Stimulated activated memory B cell treated with anti-CD40 and anti-IgM and Interleukin-4, amounts not matched to agents 10 μg/mL and 1 μg/mL and 100 μg/mL, for 72 hours (primary cell): ENCODE measurements around the gene CAVIN2.

Source experiments
- ATAC-seq: fragments of 150-1000 bp; cut with Tn5 transposase; 2 replicates; pipeline ENCODE4 v1.10.0; 2021
- H3K27ac Mint-ChIP-seq: one replicate; pipeline ENCODE4 v1.8.0; 2022; ENCODE audit warnings: mild to moderate bottlenecking, mixed read lengths
- H3K27me3 Mint-ChIP-seq: one replicate; pipeline ENCODE4 v1.8.0; 2022; ENCODE audit warnings: mixed read lengths
- H3K36me3 Mint-ChIP-seq: one replicate; pipeline ENCODE4 v1.8.0; 2022; ENCODE audit warnings: mixed read lengths
- H3K4me1 Mint-ChIP-seq: one replicate; pipeline ENCODE4 v1.8.0; 2022; ENCODE audit warnings: mixed read lengths
- H3K4me3 Mint-ChIP-seq: one replicate; pipeline ENCODE4 v1.8.0; 2022; ENCODE audit warnings: mild to moderate bottlenecking, moderate library complexity, mixed read lengths
- H3K9me3 Mint-ChIP-seq: one replicate; pipeline ENCODE4 v1.8.0; 2022; ENCODE audit warnings: mixed read lengths

The CAVIN2 gene

DNA sequence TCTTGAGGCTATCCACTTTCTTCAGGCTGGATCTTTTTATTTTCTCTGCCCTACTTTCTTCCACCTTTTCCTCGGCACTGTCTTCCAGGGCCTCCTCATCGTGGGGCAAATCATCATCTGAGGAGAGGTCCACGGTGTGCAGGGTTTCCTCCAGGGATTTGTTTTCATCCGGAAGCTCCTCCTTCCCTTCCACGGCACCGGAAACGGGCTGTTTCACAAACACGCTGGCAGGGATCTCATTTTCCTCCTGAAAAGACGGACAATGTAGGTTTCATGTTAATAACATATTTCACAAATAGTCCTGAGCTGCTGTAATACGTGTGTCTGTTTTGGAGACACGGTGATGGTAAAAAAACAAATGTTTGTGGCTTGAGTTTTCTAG, 10.4 kb downstream of the CAVIN2 start:
- Mint-ChIP-seq H3K27ac (no peak overlapping the region), H3K9me3 (no peaks in the 10 kb centered on the region), H3K4me1 (peaks cover 8% of the 10 kb centered on the region), H3K4me3 (no peak overlapping the region), H3K36me3 (no peaks in the 10 kb centered on the region), H3K27me3 (peaks cover 15% of the 10 kb centered on the region)
- no peak for ATAC-seq

GRCh38 chr2:191835539-191836350, 11.1 kb downstream of the CAVIN2 start:
- no peaks in the 10 kb centered on the region for H3K36me3 Mint-ChIP-seq
- peaks cover 15% of the 10 kb centered on the region for H3K27me3 Mint-ChIP-seq
- H3K27ac Mint-ChIP-seq = no peak overlapping the region
- H3K4me3 Mint-ChIP-seq = no peak overlapping the region
- H3K9me3 Mint-ChIP-seq = no peaks in the 10 kb centered on the region
- H3K4me1 Mint-ChIP-seq = peaks cover 8% of the 10 kb centered on the region
- ATAC-seq = no peak

GRCh38 chr2:191835100-191835499, 11.8 kb downstream of the CAVIN2 start:
- H3K27ac Mint-ChIP-seq = no peak overlapping the region
- no peak for ATAC-seq
- H3K9me3 Mint-ChIP-seq = no peaks in the 10 kb centered on the region
- H3K36me3 Mint-ChIP-seq = no peaks in the 10 kb centered on the region
- H3K27me3 Mint-ChIP-seq = peaks cover 15% of the 10 kb centered on the region
- H3K4me1 Mint-ChIP-seq = peaks cover 8% of the 10 kb centered on the region
- no peak overlapping the region for H3K4me3 Mint-ChIP-seq

- H3K4me3 Mint-ChIP-seq = no peak overlapping the region
- H3K27ac Mint-ChIP-seq = no peak overlapping the region
- no peaks in the 10 kb centered on the region for H3K9me3 Mint-ChIP-seq
- peaks cover 8% of the 10 kb centered on the region for H3K4me1 Mint-ChIP-seq
- peaks cover 15% of the 10 kb centered on the region for H3K27me3 Mint-ChIP-seq
- no peaks in the 10 kb centered on the region for H3K36me3 Mint-ChIP-seq
- no peak for ATAC-seq
Observed at GRCh38 chr2:191833356-191833755, 13.5 kb downstream of the CAVIN2 start.

GRCh38 chr2:191832668-191833067, 14.2 kb downstream of the CAVIN2 start:
- no peak overlapping the region for H3K27ac Mint-ChIP-seq
- peaks cover 15% of the 10 kb centered on the region for H3K27me3 Mint-ChIP-seq
- peaks cover 8% of the 10 kb centered on the region for H3K4me1 Mint-ChIP-seq
- no peaks in the 10 kb centered on the region for H3K9me3 Mint-ChIP-seq
- ATAC-seq = no peak
- no peak overlapping the region for H3K4me3 Mint-ChIP-seq
- H3K36me3 Mint-ChIP-seq = no peaks in the 10 kb centered on the region

DNA sequence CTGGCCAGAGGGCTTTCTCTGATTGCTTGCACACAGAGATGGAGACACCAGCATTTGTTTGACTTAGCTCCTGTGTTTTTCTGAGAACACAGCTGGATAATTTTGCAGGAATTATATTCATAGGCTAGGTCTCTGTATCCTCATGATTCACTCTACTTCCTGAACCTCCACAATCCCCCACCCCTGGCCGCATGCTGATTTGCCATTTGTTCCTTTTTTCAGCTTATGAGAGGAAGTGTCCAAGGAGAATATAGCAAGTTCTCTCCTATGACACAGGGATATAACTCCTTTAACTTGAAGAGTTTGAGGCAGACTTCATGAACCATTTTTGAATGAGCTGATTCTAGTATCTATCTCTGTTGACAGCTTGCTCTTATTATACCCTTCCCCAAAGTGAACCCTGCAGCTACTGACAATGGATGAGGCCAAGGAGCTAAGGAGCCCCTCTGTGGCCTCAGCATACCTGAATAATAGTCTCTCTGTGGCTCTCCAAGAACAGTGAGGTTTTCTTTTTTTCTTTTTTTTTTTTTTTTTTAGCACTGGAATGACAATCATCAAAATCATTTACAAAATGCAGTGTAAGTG, 15.4 kb downstream of the CAVIN2 start:
- no peak overlapping the region for H3K4me3 Mint-ChIP-seq
- ATAC-seq = no peak
- no peak overlapping the region for H3K27ac Mint-ChIP-seq
- H3K4me1 Mint-ChIP-seq = no peaks in the 10 kb centered on the region
- no peaks in the 10 kb centered on the region for H3K36me3 Mint-ChIP-seq
- H3K9me3 Mint-ChIP-seq = no peaks in the 10 kb centered on the region
- peaks cover 11% of the 10 kb centered on the region for H3K27me3 Mint-ChIP-seq

GRCh38 chr2:191824398-191824797, 22.5 kb downstream of the CAVIN2 start:
- Mint-ChIP-seq H3K4me1 (no peaks in the 10 kb centered on the region), H3K36me3 (no peaks in the 10 kb centered on the region), H3K4me3 (no peak overlapping the region), H3K27ac (no peak overlapping the region), H3K27me3 (peaks cover 19% of the 10 kb centered on the region), H3K9me3 (no peaks in the 10 kb centered on the region)
- no peak for ATAC-seq

- H3K36me3 Mint-ChIP-seq = no peaks in the 10 kb centered on the region
Observed at GRCh38 chr2:191821078-191821477, 25.8 kb downstream of the CAVIN2 start.

GRCh38 chr2:191818725-191819350, 28.1 kb downstream of the CAVIN2 start:
- Mint-ChIP-seq H3K27me3 (peaks cover 29% of the 10 kb centered on the region), H3K4me1 (no peaks in the 10 kb centered on the region), H3K36me3 (no peaks in the 10 kb centered on the region), H3K27ac (no peak overlapping the region), H3K9me3 (no peaks in the 10 kb centered on the region), H3K4me3 (no peak overlapping the region)
- no peak for ATAC-seq

More at GRCh38 chr2:191821078-191821477, 25.8 kb downstream of the CAVIN2 start:
- no peak overlapping the region for H3K27ac Mint-ChIP-seq
- H3K4me3 Mint-ChIP-seq = no peak overlapping the region
- no peaks in the 10 kb centered on the region for H3K4me1 Mint-ChIP-seq
- H3K9me3 Mint-ChIP-seq = no peaks in the 10 kb centered on the region
- no peak for ATAC-seq
- H3K27me3 Mint-ChIP-seq = peaks cover 29% of the 10 kb centered on the region

DNA sequence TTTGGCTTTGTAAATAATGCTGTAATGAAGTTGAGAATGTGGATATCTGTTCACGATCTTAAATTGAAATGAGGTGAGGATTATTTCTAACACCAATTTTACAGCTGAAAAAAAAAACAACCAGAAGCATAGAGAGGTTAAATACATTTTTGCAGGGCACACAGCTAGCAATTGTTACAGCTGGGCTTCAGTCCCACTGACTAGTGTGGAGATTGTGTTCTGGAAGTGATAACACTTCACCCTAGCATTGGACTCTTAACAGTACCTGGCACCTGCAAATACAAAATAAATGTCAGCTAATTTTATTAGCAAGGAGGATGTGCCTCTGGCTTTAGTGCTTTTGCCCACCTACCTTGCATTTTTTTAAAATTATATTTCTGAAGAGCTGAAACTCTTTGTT, 28.8 kb downstream of the CAVIN2 start:
- ATAC-seq = no peak
- no peaks in the 10 kb centered on the region for H3K4me1 Mint-ChIP-seq
- H3K27me3 Mint-ChIP-seq = peaks cover 29% of the 10 kb centered on the region
- H3K4me3 Mint-ChIP-seq = no peak overlapping the region
- H3K36me3 Mint-ChIP-seq = no peaks in the 10 kb centered on the region
- no peaks in the 10 kb centered on the region for H3K9me3 Mint-ChIP-seq
- H3K27ac Mint-ChIP-seq = no peak overlapping the region

GRCh38 chr2:191815010-191815409, 31.9 kb downstream of the CAVIN2 start:
- Mint-ChIP-seq H3K27me3 (peaks cover 15% of the 10 kb centered on the region), H3K9me3 (no peaks in the 10 kb centered on the region), H3K27ac (no peak overlapping the region), H3K36me3 (no peaks in the 10 kb centered on the region), H3K4me3 (no peak overlapping the region), H3K4me1 (no peaks in the 10 kb centered on the region)
- no peak for ATAC-seq

GRCh38 chr2:191813943-191814342, 32.9 kb downstream of the CAVIN2 start:
- no peaks in the 10 kb centered on the region for H3K36me3 Mint-ChIP-seq
- H3K27me3 Mint-ChIP-seq = peaks cover 8% of the 10 kb centered on the region

GRCh38 chr2:191811807-191812602, 34.9 kb downstream of the CAVIN2 start:
- H3K4me3 Mint-ChIP-seq = no peak overlapping the region
- no peaks in the 10 kb centered on the region for H3K9me3 Mint-ChIP-seq
- H3K4me1 Mint-ChIP-seq = no peaks in the 10 kb centered on the region
- no peaks in the 10 kb centered on the region for H3K27me3 Mint-ChIP-seq
- H3K36me3 Mint-ChIP-seq = no peaks in the 10 kb centered on the region
- no peak overlapping the region for H3K27ac Mint-ChIP-seq
- peak; percentile 50 for ATAC-seq

More at GRCh38 chr2:191813943-191814342, 32.9 kb downstream of the CAVIN2 start:
- Mint-ChIP-seq H3K9me3 (no peaks in the 10 kb centered on the region), H3K4me3 (no peak overlapping the region), H3K27ac (no peak overlapping the region), H3K4me1 (no peaks in the 10 kb centered on the region)
- ATAC-seq = no peak

DNA sequence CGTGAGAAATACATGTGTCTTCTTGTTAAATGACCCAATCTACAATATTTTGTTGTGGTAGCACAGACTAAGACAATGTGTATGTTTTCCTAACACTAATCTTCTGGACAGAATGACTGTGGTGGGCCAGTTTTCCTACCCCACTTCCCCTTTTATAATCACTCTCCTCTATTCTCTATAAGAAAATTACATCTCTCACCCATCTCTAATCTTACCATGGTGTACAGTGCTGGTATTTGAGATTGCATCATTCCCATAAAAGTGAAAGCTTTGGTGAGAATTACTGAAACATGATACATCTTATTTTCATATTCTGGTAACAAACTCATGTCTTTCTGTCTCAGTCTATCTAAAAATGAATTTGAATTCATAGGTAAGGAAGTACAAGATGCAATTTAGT, 40.5 kb downstream of the CAVIN2 start:
- H3K27ac Mint-ChIP-seq = no peak overlapping the region
- no peaks in the 10 kb centered on the region for H3K9me3 Mint-ChIP-seq
- no peaks in the 10 kb centered on the region for H3K4me1 Mint-ChIP-seq
- no peaks in the 10 kb centered on the region for H3K36me3 Mint-ChIP-seq
- no peak for ATAC-seq
- H3K27me3 Mint-ChIP-seq = peaks cover 29% of the 10 kb centered on the region
- H3K4me3 Mint-ChIP-seq = no peak overlapping the region

GRCh38 chr2:191804766-191805165, 42.1 kb downstream of the CAVIN2 start:
- no peak for ATAC-seq
- Mint-ChIP-seq H3K4me1 (no peaks in the 10 kb centered on the region), H3K4me3 (no peak overlapping the region), H3K27me3 (peaks cover 29% of the 10 kb centered on the region), H3K27ac (no peak overlapping the region), H3K36me3 (no peaks in the 10 kb centered on the region), H3K9me3 (no peaks in the 10 kb centered on the region)
